Measurements from ENCODE around the gene GABRB3. TPM values are rescaled to one million over a fixed set of nuclear protein-coding genes. Genes with fewer than 3 reads are reported as not detected.
A peak's percentile ranks its signal among the peaks of the same experiment; 100 is the strongest.

The GABRB3 gene
- polyA plus RNA-seq, 4 donors: 5.9 to 8.1 (median 7.1) TPM

DNA sequence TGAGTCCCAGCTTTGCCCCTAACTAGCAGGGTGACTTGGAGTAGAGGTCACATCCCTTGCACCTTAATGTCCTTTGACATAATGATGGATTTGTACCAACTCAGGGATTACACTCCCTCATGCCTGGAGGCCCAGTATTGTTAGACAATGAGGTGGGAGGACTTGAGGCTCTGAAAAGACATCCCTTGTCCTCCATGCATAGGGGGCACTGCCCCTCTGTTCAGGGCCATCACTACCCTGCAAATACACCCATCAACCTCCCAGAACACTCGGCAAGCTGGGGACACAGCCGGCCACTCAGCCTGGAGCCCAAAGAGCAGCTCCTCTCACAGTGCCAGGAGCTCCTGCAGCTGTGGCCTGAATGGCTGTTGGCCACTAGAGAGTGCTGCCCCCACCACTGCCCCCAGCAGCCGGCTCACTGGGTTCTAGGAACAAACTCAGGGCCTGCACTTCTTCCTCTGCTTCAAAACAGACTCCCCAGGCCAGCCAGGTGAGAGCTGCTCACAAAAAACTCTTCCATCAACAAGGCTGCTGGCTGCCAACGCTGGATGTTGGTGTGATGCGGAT lies 90.2 kb downstream of the GABRB3 start:
- no peak for DNase-seq (ENCODE audit: low read depth in 4 of 4, low spot score in 3 of 4)

DNA sequence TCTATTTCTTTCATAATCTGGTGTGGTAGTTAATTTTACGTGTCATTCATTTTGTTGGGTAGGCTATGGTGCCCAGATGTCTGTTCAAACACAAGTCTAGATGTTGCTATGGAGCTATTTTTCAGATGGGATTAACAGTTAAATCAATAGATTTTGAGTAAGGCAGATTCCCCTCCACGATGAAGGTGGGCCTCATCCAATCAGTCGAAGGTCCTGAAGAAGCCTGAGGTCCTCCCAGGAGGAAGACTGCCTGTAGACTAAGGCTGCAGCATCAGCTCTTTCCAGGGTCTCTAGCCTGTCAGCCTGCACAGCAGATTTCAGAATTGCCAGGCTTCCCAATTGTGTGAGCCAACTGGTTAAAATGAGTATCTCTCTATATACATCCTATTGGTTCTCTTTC lies 92.9 kb downstream of the GABRB3 start:
- no peak for DNase-seq (ENCODE audit: low read depth in 4 of 4, low spot score in 3 of 4)

DNA sequence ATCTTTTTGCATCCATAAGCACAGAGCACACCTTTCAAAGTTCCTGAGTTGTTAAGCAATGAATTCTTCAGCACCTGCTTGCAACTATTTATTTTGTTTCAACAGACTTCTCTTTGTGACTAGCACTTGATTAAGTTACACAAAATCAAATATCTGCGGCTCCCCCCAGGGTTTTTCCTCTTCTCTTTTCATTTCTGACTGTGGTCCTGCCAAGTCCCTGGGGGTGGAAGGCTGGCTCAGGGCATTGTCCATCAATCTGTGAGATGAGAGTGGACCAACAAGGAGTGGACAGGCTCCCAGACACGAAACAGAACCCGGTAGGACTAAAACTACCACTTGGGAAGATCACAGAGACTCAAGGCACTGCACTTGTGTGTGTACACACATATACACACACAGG lies 96.8 kb downstream of the GABRB3 start:
- DNase-seq (ENCODE audit: low read depth in 4 of 4, low spot score in 3 of 4): no peak

DNA sequence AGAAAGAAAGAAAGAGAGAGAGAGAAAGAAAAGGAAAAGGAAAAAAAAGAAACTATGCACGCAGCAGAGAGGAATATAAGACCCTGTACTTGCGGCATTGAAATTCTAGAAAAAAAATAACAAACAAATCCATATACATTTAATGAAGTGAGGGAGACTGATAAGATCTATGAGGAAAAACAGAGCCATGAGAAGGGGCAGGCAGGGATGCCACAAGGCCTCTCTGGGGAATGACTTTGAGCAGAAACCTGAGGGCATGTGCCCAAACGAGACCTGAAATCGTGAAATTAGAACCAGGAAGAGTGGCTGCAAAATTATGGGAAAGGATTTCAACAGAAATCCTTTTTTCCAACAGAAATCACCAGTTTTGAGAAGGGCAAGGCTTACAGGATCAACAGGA lies 98.4 kb downstream of the GABRB3 start:
- no peak for DNase-seq (ENCODE audit: low read depth in 4 of 4, low spot score in 3 of 4)

DNA sequence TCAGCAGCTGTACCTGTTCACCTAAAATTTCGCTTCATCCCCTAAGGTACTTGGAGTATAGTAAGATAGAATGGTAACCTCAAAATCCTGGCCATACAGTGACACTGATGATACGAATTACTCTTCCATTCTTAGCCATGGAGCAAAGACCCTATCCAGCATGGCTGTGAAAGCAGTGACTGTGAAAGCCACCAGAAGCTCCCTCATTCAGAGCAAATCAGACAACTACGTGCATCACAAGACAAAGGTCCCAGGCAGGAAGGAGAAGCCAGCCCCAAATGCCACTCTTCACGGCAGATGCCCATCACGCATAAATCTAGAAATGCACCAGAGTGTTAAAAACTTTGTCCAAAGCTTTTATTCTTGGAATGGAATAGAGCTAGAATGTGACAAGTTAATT lies 99.4 kb downstream of the GABRB3 start:
- DNase-seq (ENCODE audit: low read depth in 4 of 4, low spot score in 3 of 4): no peak

DNA sequence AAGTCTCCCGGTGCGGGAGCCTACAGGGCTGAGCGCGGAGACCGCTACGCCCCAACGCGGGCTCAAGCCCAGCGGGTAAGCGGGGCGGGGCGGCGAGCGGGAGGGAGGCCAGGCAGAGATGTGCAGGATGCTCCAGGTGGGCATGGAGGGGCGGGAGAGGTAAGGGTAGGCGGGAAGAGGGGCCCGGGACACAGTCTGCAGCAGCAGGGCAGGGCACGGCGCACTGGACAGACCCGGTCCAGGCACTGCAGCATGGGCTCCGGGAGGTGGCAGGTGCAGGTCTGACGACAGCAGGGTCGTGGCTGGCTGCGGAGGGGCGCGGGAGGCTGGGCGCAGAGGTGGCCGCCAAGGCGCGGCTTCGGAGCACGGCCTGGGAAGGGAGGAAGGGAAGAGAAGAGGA lies 102.8 kb downstream of the GABRB3 start:
- DNase-seq (ENCODE audit: low read depth in 4 of 4, low spot score in 3 of 4): no peak

DNA sequence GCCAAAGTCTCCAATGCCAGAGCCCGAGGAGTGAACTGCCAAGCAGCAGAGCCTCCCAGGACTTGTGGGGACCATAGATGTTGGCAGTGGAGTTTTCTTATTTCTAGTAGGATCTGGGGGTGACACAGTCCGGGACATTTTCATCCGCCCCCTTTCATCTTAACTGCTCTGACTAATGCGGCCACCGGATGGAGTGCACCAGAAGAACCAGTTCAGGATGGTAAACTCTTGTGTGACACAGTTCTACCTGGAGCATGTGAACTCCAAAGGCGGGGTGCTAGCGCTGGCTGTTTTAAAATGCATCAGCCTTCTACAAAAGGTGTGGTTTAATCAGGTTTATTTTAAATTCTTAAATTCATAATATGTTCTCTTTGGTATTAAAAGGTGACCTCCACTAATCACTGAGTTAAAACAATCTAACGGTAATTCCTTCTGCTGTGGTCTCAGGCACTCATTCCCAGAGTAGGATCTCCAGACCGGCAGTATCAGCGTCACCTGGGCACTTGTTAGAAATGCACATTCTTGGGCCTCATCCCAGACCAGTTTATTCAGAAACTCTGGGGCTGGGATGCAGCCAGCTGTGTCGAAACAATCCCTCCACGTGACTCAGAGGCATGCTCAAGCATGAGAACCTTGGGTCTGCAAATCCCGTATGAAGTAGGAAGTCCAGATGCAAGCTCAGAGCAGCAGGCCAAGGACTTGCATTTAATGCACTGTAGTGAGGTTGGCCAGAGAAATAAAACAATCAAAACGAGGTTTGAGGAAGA lies 105.5 kb downstream of the GABRB3 start:
- no peak for DNase-seq (ENCODE audit: low read depth in 4 of 4, low spot score in 3 of 4)

DNA sequence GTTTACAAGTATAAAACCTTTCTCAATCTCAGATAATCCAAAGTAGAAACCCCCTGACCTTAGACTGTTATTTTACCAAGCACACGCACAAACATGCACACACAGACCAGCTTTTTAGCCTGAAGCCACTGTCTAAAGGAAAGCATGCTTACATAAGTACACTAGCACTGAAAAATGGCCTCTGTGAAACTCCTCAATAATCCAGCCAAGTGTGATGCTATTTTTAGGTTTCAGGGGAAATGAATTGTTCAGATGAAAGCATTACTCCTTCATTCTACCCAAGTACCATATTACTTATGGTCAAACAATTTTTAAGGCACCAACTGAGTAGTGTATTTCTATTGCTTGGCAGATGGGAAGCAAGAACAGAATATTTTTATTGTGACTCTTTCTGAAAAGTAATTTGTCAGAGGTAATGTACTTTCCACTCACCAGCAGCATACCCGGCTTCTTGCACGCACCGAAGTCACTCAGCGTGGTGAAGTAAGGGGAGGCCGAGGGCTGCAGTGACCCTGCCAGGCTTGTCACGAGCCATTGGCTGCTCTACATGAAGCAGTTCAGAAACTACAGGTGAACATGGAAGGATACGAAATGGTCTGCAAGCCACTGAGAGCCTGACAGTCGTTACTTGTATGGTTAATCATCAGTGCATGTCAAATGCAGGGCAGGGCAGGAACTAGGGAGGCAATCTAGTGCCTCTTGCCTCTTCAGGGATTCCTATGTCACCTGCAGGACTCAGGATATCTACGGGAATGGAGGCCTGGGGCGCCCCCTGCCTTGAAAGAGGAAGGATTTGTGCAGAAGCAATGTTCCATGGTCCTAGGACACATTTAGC lies 106.7 kb downstream of the GABRB3 start:
- peak in 1 of 4 donors; percentile 18 for DNase-seq (ENCODE audit: low read depth in 4 of 4, low spot score in 3 of 4)

DNA sequence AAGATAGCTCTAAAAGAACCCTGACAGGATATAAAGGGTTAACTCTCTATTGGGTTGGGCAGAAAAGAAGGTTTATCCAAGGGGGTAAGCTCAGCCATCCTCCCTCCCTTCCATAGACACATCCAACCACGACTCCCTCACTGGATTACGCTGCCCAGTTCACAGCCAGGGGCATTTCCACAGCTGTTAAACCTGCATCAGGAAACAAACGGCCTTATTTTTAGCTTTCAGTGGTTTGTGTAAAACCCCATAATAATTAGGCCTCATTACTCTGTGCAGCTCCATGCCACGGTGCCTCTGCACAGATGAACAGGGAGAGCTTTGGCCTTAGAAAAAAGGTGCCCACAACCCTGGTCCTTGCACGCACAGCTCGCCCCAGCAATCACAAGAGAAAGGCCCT lies 110.6 kb downstream of the GABRB3 start:
- DNase-seq (ENCODE audit: low read depth in 4 of 4, low spot score in 3 of 4): no peak

DNA sequence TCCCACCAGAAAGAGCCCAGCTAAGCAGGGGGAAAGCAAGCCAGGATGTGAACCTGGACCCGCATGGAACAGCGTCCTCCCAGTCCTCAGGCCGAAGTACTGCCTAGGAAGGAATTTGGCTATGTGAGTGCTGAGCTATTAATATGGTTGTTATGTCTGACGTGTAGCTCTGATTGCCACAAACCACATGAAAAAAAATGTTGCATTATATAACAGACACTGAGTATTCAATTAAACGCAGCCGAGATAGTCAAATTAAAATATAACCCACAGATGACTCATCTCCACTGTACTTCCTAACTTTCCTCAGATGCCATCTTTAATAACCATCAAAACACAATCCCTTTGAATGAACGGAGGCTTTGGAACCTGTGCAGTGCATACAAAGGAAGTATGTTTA lies 111.1 kb downstream of the GABRB3 start:
- no peak for DNase-seq (ENCODE audit: low read depth in 4 of 4, low spot score in 3 of 4)

DNA sequence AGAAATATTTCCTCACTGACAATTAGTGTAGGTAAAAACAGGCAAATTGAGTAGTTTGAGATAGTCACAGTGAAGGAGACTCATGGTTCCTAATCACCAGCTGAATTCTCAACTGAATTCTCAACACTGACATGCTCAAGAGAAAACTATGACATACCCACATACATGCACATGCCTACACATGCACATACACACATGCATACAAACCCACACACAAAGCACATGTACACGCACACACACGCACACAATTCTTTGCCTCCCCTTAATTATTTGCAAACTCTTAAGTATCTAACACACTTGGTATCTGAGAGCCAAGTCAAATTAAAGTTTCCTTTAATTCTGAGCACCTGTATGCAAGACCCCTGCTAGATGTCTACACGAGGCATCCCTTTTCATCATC lies 111.8 kb downstream of the GABRB3 start:
- no peak for DNase-seq (ENCODE audit: low read depth in 4 of 4, low spot score in 3 of 4)

DNA sequence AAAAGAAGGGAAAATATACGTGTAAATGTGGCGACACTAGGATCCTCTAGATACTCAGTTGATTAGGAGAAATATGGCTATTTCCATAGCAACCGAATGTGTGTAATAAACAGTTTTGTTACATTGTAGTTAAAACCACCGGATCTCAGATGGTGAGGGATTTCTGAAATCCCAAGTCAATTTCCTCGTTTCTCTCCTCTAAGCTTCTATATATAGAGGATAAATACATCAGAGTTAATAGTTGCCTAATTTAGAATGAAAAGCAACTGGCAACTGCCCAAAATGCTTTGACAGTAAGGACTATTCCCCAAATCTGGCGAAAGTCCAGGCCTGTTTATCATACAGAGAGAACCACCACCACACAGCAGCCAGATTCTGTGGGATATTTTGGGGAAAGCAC lies 112.6 kb downstream of the GABRB3 start:
- no peak for DNase-seq (ENCODE audit: low read depth in 4 of 4, low spot score in 3 of 4)

DNA sequence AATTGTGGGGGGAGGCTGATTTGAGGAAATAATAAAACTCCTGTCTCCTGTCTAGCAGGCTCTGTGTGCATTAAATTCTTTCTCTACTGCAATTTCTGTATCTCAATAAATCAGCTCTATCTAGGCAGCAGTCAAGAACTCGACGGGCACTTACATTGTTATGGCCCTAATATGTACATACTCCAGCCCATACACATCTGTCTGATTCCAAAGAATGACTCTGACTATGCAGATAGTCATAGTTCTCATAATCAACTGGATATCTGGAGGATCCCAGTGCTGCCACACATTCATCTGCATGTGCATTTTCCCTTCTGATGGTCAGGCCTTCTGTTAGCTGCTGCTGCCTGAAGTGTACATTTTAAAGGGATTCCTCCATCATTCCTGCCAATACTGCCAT lies 114.6 kb downstream of the GABRB3 start:
- no peak for DNase-seq (ENCODE audit: low read depth in 4 of 4, low spot score in 3 of 4)

DNA sequence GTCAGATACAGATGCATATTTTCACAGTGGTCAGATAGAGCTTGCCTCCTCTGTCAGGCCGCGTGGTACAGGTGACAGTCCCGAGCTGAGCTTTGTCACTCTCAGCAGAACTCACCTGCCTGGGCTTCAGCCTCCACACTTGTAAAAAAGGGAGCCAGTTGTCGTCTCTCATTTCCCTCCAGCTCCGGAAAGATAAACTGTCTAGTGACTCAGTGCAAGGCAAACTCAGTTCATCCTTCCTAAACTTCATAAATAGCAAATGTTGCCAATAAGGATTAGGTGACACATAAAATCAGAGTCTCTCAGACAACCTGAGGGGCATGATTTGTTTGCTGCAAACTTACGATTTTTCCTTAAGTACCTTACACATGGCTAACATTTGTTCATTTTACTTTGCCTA lies 116.8 kb downstream of the GABRB3 start:
- no peak for DNase-seq (ENCODE audit: low read depth in 4 of 4, low spot score in 3 of 4)

DNA sequence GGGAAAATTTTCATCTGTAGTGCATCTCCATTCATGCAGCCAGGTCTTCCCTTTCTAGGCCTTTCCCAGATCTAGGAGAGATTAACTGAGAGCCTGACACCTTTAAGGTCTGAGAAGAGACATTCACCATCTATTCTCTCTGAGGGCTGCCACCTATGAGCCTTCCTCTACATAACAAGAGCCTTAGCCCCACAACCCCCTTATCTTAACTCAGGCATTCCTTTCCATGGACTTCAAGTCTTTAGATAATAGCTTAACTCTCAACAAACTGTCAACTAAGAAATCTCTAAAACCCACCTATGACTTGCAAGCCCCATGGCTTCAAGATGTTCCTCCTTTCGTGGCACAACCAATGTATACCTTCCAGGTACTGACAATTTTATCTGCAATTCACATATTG lies 121.0 kb downstream of the GABRB3 start:
- no peak for DNase-seq (ENCODE audit: low read depth in 4 of 4, low spot score in 3 of 4)

DNA sequence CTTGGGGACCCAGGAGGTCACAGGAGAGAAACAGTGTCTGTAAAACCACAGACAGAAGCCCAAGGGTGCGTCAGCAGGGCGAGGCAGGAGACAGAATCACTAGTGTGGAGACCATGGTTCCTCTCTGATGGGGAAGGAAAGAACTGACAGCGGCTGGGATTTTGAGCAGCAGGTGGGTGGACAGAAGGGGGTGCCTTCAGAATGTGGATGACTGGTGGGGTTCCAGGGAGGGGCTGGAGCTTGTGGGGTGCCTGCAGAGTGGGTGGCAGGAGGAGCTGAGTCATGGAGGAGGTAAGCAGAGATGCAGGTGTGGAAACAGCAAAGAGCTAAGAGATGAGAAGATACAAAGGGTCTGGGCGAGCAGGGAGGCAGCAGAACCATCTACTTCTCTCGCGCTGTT lies 124.2 kb downstream of the GABRB3 start:
- DNase-seq (ENCODE audit: low read depth in 4 of 4, low spot score in 3 of 4): no peak

DNA sequence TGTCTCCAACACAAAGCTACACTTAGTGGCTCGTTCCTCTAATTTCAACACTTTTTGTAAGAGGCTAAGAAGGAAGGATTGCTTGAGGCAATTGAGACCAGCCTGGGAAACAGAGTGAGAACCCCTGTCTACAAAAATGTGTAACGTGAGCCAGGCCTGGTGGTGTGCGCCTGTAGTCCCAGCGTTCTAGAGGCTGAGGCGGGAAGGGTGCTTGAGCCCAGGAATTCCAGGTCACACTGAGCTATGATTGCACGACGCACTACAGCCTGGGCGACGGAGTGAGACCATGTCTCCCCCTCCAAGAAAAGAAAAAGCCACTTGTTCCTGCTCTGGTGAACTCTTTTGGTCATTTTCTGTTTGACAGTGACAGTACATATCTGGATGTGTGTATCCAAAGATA lies 127.9 kb downstream of the GABRB3 start:
- no peak for DNase-seq (ENCODE audit: low read depth in 4 of 4, low spot score in 3 of 4)

DNA sequence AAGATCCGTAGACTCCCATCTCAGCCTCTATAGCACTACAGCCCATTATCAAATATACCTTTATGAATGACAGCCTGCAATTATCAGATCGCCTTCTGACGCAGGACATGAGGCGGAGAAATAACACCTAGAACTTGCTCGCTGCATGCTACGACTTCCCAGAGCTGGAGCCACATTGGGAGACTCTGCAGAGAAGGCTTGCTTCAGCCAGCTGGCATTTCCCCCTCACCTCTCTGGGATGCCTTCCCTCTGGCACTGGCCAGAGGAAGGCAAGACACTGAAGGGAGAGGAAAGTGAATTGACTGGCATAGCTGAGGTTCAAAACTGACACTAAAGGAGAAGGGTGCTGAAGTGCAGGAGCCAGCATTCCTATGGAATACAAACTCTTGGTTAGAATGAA lies 131.7 kb downstream of the GABRB3 start:
- no peak for DNase-seq (ENCODE audit: low read depth in 4 of 4, low spot score in 3 of 4)

DNA sequence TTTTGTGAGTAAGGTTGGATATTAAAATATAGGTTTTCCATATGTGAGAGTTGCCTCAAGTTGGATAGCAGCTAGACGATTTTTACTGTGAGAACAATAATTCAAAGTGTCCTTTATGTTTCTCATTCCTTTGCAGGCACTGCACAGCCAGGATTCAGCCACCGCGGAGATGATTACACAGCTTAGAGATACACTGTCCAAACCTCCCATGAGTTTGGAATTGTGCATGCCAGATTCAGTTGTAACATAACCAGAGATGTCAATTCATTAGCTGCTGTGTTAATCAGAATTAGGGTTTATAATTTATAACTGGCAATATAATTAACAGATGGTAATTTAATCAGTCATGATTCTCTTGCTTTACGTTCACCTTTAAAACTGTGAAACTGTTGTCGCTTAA lies 132.3 kb downstream of the GABRB3 start:
- no peak for DNase-seq (ENCODE audit: low read depth in 4 of 4, low spot score in 3 of 4)

DNA sequence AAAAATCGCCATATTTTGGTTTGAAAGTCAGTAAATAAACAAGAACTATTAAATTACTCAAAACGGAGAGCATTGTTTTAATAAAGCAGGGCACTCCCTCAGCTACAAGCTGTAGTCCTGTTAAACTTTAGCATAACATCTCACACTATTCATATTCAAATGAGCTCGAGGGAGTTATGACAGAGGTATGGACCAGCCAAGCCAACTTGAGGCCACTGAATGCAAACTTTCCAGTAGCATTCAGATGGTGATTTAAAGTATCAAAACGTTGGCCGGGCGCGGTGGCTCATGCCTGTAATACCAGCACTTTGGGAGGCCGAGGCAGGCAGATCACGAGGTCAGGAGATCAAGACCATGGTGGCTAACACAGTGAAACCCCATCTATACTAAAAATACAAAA lies 132.9 kb downstream of the GABRB3 start:
- no peak for DNase-seq (ENCODE audit: low read depth in 4 of 4, low spot score in 3 of 4)

DNA sequence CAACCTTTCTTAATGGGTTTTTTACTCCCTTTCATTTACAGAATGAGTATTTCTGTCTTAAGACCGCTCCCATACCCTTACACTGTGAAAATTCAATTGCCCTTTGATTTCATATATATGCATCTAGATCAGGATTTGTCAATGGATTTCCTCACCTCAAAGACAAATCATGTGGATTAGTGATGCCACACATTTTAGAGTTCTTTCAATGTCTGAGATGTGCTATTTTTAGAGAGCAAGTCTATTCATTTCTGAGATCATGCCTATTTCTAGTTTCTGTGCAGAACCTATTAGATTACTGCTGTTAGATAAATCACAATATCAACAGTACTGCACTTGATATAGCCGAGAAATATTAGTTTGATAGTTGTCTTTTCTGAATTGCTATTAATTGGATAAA lies 137.3 kb downstream of the GABRB3 start:
- DNase-seq (ENCODE audit: low read depth in 4 of 4, low spot score in 3 of 4): no peak

DNA sequence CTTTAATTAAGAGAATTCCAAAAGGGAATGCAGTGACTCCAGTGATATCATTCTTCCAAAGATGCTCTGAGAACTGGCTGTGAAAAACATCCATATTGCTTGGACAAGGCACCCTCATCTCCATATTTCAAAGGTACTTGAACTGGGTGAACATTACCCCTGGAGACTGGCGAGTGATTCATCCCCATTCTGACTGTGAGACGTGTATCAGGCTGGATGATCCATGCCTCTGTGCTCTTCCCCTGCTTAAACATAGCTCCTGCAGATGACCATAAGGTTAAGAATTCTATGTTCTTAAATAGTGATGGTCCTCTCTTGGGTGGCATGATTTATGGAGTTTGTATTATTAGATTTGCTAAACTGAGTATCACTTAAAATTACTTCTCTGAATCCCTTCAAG lies 137.8 kb downstream of the GABRB3 start:
- no peak for DNase-seq (ENCODE audit: low read depth in 4 of 4, low spot score in 3 of 4)

All from right renal pelvis (tissue), 4 donors.